ENCODE results near the gene FAM107A. TPM values are rescaled to one million over a fixed set of nuclear protein-coding genes. Genes with fewer than 3 reads are reported as not detected.

Gene FAM107A
- total RNA-seq, 1 experiment from 2014 or later: not detected

DNA sequence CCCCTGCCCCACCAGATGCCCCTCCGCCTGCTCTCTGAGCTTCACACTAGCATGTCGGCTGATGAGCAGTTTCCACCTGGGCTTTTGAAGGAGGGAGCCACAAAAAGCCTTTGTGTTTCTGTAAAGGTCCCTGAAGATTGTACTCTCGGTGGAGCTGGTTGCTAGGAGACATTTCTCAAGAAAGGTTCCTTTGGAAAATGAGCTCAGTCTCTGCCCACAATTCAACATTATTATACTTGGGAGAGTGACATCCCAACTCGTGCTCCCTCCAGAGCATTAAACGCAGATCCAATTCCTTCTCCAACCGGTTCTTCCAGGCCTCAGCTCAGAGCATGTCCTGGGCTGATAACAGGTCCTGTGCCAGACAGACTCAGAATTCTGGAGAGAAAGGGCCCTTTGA lies 26.8 kb upstream of the FAM107A start:
- Mint-ChIP-seq H3K27ac (ENCODE audit: low read depth, unreplicated experiment) (no peak overlapping the region), H3K9me3 (ENCODE audit: unreplicated experiment) (no peaks in the 10 kb centered on the region), H3K4me3 (ENCODE audit: unreplicated experiment) (no peak overlapping the region), H3K27me3 (ENCODE audit: insufficient read depth, unreplicated experiment) (peaks cover 54% of the 10 kb centered on the region), H3K36me3 (ENCODE audit: insufficient read depth, unreplicated experiment) (peaks cover 6% of the 10 kb centered on the region), H3K4me1 (ENCODE audit: insufficient read depth, unreplicated experiment) (no peaks in the 10 kb centered on the region)
- no peak for DNase-seq (ENCODE audit: unreplicated experiment)
- ChIA-PET POLR2A (no interaction called here), CTCF (interaction anchor here (0.7 to 1.7 kb wide), 3 partner anchors 18 to 35 kb away, joined by 3 to 12 read pairs (median 6); no protein-coding TSS in a partner anchor)
- intact Hi-C loops (cut with micrococcal nuclease): no loop called here
- no TSS peak for BruUV-seq (replicated peaks)
- no peak for TF ChIP-seq CTCF (IDR thresholded peaks at IDR 0.05; ENCODE audit: unreplicated experiment)

DNA sequence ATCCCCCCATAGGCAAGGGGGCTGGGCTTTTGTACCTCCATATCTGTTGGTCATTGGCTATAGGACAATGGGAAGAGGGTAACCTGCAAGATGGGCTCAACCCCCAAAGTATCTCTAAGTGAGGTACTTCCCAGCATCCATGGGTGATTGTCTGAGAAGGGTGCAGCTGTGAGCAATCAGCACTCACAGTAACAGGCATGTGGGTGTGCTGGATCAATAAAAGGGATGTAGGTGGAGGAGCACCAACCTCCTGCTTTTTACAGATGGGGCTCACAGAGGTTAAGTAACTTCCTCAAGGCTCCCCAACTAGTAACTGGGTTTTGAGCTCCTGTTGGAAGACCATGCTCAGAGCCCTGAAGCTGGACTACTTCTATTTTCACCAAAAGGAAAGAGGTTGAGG lies 26.4 kb upstream of the FAM107A start:
- CTCF ChIA-PET: interaction anchor here (0.6 to 1.7 kb wide), 4 partner anchors 18 to 1126 kb away, joined by 3 to 12 read pairs (median 4); no protein-coding TSS in a partner anchor
- TF ChIP-seq CTCF (IDR thresholded peaks at IDR 0.05; ENCODE audit: unreplicated experiment): no peak
- peaks cover 1% of the 10 kb centered on the region for H3K36me3 Mint-ChIP-seq (ENCODE audit: insufficient read depth, unreplicated experiment)
- H3K4me1 Mint-ChIP-seq (ENCODE audit: insufficient read depth, unreplicated experiment): no peaks in the 10 kb centered on the region
- H3K4me3 Mint-ChIP-seq (ENCODE audit: unreplicated experiment): no peak overlapping the region
- no peak overlapping the region for H3K27ac Mint-ChIP-seq (ENCODE audit: low read depth, unreplicated experiment)
- intact Hi-C loops (cut with micrococcal nuclease): no loop called here
- H3K9me3 Mint-ChIP-seq (ENCODE audit: unreplicated experiment): no peaks in the 10 kb centered on the region
- H3K27me3 Mint-ChIP-seq (ENCODE audit: insufficient read depth, unreplicated experiment): peaks cover 54% of the 10 kb centered on the region
- POLR2A ChIA-PET: interaction anchor here (0.7 kb wide), 1 partner anchor 1774 kb away, joined by 3 read pairs; no protein-coding TSS in a partner anchor
- BruUV-seq (replicated peaks): no TSS peak
- no peak for DNase-seq (ENCODE audit: unreplicated experiment)

DNA sequence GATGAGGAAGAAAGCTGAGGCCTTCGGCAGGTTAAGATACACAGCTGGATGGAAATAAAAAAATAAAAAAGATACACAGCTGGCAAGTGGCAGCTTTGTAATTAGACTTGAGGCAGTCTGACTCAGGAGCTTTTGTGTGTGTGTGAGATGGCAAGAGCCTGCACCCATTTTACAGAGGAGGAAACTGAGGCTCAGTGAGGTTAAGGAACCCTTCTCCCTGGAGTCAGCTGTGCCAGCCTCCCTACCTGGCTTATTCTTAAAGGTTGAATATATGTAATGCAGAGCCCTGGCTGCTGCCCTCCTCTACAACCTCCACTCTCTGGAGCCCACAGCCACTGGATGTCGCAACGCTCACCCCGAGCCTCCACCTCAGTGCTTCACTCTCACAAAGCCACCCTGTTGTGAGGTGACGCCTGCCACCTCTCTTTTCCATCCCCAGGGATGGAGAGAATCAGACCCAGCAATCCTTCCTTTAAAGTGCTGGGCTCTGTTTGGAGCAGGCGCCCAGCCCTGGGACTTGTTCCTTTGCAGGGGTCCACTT lies 20.6 kb upstream of the FAM107A start:
- POLR2A ChIA-PET: interaction anchor here (1.0 kb wide), 1 partner anchor 30 kb away, joined by 4 read pairs; no protein-coding TSS in a partner anchor
- no TSS peak for BruUV-seq (replicated peaks)
- H3K4me1 Mint-ChIP-seq (ENCODE audit: insufficient read depth, unreplicated experiment): no peaks in the 10 kb centered on the region
- H3K9me3 Mint-ChIP-seq (ENCODE audit: unreplicated experiment): no peaks in the 10 kb centered on the region
- no peak for DNase-seq (ENCODE audit: unreplicated experiment)
- no peaks in the 10 kb centered on the region for H3K36me3 Mint-ChIP-seq (ENCODE audit: insufficient read depth, unreplicated experiment)
- CTCF ChIA-PET: interaction anchor here (0.5 to 1.3 kb wide), 5 partner anchors 12 to 42 kb away, joined by 3 to 6 read pairs (median 3); no protein-coding TSS in a partner anchor
- H3K27ac Mint-ChIP-seq (ENCODE audit: low read depth, unreplicated experiment): no peak overlapping the region
- TF ChIP-seq CTCF (IDR thresholded peaks at IDR 0.05; ENCODE audit: unreplicated experiment): no peak
- H3K4me3 Mint-ChIP-seq (ENCODE audit: unreplicated experiment): no peak overlapping the region
- H3K27me3 Mint-ChIP-seq (ENCODE audit: insufficient read depth, unreplicated experiment): peaks cover 22% of the 10 kb centered on the region
- intact Hi-C loops (cut with micrococcal nuclease): no loop called here

- ChIA-PET CTCF (interaction anchor here (0.8 to 1.3 kb wide), 3 partner anchors 12 to 34 kb away, joined by 3 to 6 read pairs (median 3); no protein-coding TSS in a partner anchor), POLR2A (interaction anchor here (1.0 kb wide), 1 partner anchor 30 kb away, joined by 4 read pairs; no protein-coding TSS in a partner anchor)
- no peak for DNase-seq (ENCODE audit: unreplicated experiment)
- no TSS peak for BruUV-seq (replicated peaks)
- H3K4me3 Mint-ChIP-seq (ENCODE audit: unreplicated experiment): no peak overlapping the region
- H3K27ac Mint-ChIP-seq (ENCODE audit: low read depth, unreplicated experiment): no peak overlapping the region
- H3K27me3 Mint-ChIP-seq (ENCODE audit: insufficient read depth, unreplicated experiment): peaks cover 13% of the 10 kb centered on the region
- H3K9me3 Mint-ChIP-seq (ENCODE audit: unreplicated experiment): no peaks in the 10 kb centered on the region
- H3K36me3 Mint-ChIP-seq (ENCODE audit: insufficient read depth, unreplicated experiment): no peaks in the 10 kb centered on the region
- H3K4me1 Mint-ChIP-seq (ENCODE audit: insufficient read depth, unreplicated experiment): no peaks in the 10 kb centered on the region
- intact Hi-C loops (cut with micrococcal nuclease): no loop called here
- TF ChIP-seq CTCF (IDR thresholded peaks at IDR 0.05; ENCODE audit: unreplicated experiment): no peak
Measured at GRCh38 chr3:58596834-58597518, 19.8 kb upstream of the FAM107A start.
